Endometrial microvascular endothelial cells (primary cell): ENCODE data around the gene OPA3. TPM values are rescaled to one million over a fixed set of nuclear protein-coding genes. Genes with fewer than 3 reads are reported as not detected.
"Not testable (repeated sequence)": the region's sequence is repeated elsewhere in the genome, so short reads cannot be mapped to it uniquely, and the experiment has no call there.

Source experiments
- in situ Hi-C: cut with HindIII; loops from 2 replicates; pipeline ENCODE4 v1.10.0; 2017; ENCODE audit warnings: low sequenced_read_pairs, low pct_unique_long_range_greater_than_20kb; ENCODE audit errors: inconsistent ontology term
- total RNA-seq: library from RNA; depleted of rRNA; stranded (reverse); fragments of >200 nt; gene quantifications from one replicate; pipeline ENCODE4 v1.2.3, GENCODE V29; 2015; ENCODE audit errors: inconsistent ontology term

OPA3 gene
- total RNA-seq, result 10.6 TPM

GRCh38 chr19:45584332-45585157, at the start of gene OPA3:
Gene OPA3 (minus strand): TSS chr19:45584802. CDS start chr19:45584764, 38 bp downstream.
- in situ Hi-C loops, result no loop called here

- in situ Hi-C loops, result no loop called here
Measured at GRCh38 chr19:45632468-45633196, 48.0 kb upstream of the OPA3 start.

GRCh38 chr19:45630463-45630862, 45.9 kb upstream of the OPA3 start:
- in situ Hi-C loops, result no loop called here

DNA sequence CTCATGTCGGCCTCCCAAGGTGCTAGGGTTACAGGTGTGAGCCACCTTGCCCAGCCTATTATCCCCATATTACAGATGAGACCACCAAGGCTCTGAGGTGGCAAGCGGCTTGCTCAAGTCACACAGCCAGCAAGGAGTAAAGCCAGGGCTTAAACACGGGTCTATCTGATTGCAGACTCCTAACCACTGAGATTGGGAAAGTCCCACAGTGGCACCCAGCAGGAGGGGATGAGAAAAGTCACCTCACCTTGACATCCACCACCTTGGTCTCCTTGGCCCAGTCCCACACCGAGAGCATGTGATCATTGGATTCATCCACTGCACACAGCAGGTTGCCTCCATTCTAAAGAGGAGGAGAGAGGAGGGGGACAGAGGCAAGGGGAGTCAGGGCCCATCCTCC, 45.1 kb upstream of the OPA3 start:
- in situ Hi-C loops, result no loop called here

- in situ Hi-C loops, result not testable (repeated sequence)
Measured at GRCh38 chr19:45628219-45628618, 43.6 kb upstream of the OPA3 start.

DNA sequence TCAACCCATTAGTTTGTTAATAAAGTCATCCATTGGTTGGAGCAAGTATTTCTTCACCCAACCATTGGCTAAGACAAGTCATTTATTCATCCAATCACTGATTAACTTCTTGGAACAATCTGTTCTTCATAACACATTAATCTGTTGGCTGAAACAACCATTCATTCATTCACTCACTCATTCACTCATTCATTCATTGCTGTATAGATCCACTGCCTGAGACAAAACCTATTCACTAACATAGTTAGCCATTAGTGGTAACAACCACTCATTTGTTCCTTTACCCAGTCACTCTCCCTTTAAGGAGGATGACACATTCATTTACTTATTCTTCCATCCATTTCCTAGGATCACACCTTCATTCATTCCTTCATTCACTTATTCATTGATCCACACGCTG, 39.4 kb upstream of the OPA3 start:
- in situ Hi-C loops, result no loop called here

DNA sequence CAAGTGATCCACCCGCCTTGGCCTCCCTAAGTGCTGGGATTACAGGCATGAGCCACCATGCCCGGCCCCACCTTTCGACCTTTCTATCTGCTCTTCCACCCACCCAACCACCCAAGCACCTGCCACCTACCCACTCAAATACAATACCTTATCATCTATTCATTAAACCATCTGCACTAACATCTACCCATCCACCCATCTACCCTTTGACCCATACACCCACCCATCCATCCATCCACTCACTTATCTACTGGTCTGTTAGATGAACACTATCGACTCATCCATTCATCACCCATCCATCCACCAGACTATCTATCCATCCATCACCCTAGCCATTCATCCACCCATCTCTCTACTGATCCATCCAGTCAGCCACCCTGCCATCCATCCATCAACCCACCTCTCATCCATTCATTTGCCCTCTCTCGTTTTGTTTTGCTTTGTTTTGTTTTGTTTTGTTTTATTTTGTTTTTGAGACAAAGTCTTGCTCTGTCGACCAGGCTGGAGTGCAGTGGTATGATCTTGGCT, 37.4 kb upstream of the OPA3 start:
- in situ Hi-C loops, result no loop called here

DNA sequence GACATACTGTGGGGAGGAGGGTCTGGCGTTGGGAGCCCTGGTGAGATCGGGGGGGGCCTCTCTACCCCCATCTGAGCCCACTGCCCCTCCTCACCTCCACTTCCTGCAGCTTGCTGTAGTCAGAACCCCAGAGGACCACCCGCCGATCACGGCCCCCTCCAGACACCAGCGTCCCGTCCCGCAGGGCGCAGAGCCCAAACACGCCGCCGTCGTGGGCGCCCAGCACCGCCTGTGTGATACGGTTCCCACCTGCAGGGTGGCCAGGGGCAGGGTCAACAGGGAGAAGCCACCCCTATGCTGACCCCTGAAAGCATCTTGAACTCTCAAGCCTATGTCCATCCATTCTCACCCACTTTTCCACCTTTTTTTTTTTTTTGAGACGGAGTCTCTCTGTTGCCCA, 36.8 kb upstream of the OPA3 start:
- in situ Hi-C loops, result no loop called here

- in situ Hi-C loops, result no loop called here
Measured at GRCh38 chr19:45616704-45617017, 32.1 kb upstream of the OPA3 start.

DNA sequence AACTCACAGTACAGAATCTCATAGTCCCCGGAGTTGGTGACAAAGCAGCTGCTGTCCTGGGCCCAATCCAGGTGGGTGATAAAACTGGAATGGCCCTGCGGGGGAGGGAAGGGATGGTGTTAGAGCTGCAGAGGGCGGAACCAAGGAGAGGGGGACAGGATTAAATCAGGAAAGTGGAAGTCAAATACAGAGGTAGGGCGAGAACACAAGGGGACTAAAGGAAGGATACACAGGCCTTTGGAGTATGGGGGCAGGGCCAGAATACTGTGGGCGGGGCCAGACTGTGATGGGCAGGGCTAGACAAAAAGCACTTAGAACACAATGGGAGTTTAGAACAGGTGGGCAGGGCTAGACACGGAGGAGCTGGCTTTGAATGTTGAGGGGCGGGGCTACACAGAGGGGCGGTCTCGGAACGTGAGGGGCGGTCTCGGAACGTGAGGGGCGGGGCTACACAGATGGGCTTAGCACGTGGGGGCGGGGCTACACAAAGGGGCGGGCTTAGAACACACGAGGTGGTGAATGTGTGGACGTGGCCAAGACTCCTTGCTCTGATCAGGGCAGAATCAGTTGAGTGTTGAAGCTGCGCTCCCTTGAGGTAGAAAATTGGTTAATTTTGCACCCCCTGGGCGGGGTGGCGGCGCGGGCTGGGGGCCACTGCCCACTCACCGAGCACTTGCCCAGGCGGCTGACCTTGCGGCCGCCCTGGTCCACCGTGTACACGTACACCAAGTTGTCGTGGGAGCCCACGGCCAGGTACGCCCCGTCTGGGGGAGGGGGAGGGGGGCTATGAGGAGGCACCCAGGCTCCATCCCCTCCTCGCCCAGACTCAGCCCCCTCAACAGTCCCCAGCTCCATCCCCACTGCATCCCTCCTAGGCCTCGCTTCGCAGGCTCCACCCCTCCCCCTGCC, 31.4 kb upstream of the OPA3 start:
- in situ Hi-C loops, result no loop called here

- in situ Hi-C loops, result not testable (repeated sequence)
Measured at GRCh38 chr19:45615056-45615455, 30.5 kb upstream of the OPA3 start.

GRCh38 chr19:45613926-45614725, 29.5 kb upstream of the OPA3 start:
- in situ Hi-C loops, result no loop called here

- in situ Hi-C loops, result no loop called here
Measured at GRCh38 chr19:45608948-45609347, 24.3 kb upstream of the OPA3 start.

GRCh38 chr19:45607071-45608029, 22.7 kb upstream of the OPA3 start:
- in situ Hi-C loops, result no loop called here

- in situ Hi-C loops, result no loop called here
Measured at GRCh38 chr19:45601524-45602374, 17.1 kb upstream of the OPA3 start, which contains the start of gene GPR4. Gene GPR4 (minus strand): TSS chr19:45602212. CDS start chr19:45591866, 10,346 bp downstream.

- in situ Hi-C loops, result no loop called here
Measured at GRCh38 chr19:45601115-45601514, 16.5 kb upstream of the OPA3 start.
